ENCODE data around the gene PFN3. TPM values are rescaled to one million over a fixed set of nuclear protein-coding genes. Genes with fewer than 3 reads are reported as not detected.

Gene PFN3
- total and polyA plus RNA-seq, 7 donors: not detected

- intact Hi-C loops (cut with DNase I): no loop called here
- peaks cover 0 to 38% (median 7%) of the 10 kb centered on the region in 3 donors for H3K27me3 ChIP-seq (ENCODE audit: insufficient read depth in 3 of 3, low read length in 2 of 3)
Measured at GRCh38 chr5:177447066-177447610, 46.7 kb upstream of the PFN3 start.

GRCh38 chr5:177446200-177447065, 46.0 kb upstream of the PFN3 start, which contains the start of gene PRR7:
Gene PRR7, plus strand, starts transcription at chr5:177446814. Its CDS starts 8,254 bp downstream, at chr5:177455068.
- no peaks in the 10 kb centered on the region for H3K9me3 ChIP-seq
- DNase-seq (peak; percentile 63 to 82), ATAC-seq (peak; percentile 60 to 84 (median 67))
- no peak for TF ChIP-seq CTCF (IDR thresholded peaks at IDR 0.05)
- peaks cover 13% of the 10 kb centered on the region for H3K4me1 ChIP-seq
- intact Hi-C loops (cut with DNase I): no loop called here
- no peak within 1 kb of the TSS for H3K27ac ChIP-seq
- H3K4me3 ChIP-seq: peak within 1 kb of the TSS; percentile 74
- WGBS, 3 donors: 0 to 1% (median 1%) methylated on average over 44 to 89 of the region's 89 CpGs
- H3K36me3 ChIP-seq (ENCODE audit: insufficient read depth in 1 of 2, low read depth in 1 of 2): peaks cover 0 to 12% of the 10 kb centered on the region in 2 donors
- H3K27me3 ChIP-seq (ENCODE audit: insufficient read depth in 3 of 3, low read length in 2 of 3): peaks cover 0 to 34% (median 7%) of the 10 kb centered on the region in 3 donors

More at GRCh38 chr5:177447066-177447610, 46.7 kb upstream of the PFN3 start:
- Histone ChIP-seq H3K9me3 (no peaks in the 10 kb centered on the region), H3K4me3 (peak overlapping the region; percentile 74), H3K4me1 (peaks cover 13% of the 10 kb centered on the region), H3K36me3 (ENCODE audit: insufficient read depth in 1 of 2, low read depth in 1 of 2) (peaks cover 0 to 5% of the 10 kb centered on the region in 2 donors), H3K27ac (no peak overlapping the region)
- no peak for TF ChIP-seq CTCF (IDR thresholded peaks at IDR 0.05)
- WGBS, 3 donors: 0 to 1% (median 0%) methylated on average over 3 to 47 of the region's 52 CpGs
- DNase-seq (peak in 1 of 2 donors; percentile 58), ATAC-seq (peak; percentile 1 to 8 (median 4))

GRCh38 chr5:177445917-177446199, 45.4 kb upstream of the PFN3 start:
- peaks cover 0 to 32% (median 7%) of the 10 kb centered on the region in 3 donors for H3K27me3 ChIP-seq (ENCODE audit: insufficient read depth in 3 of 3, low read length in 2 of 3)
- WGBS, 3 donors: 4 to 5% (median 5%) methylated on average over 8 of the region's 8 CpGs
- no peak for TF ChIP-seq CTCF (IDR thresholded peaks at IDR 0.05)
- ATAC-seq: no peak
- peak overlapping the region; percentile 74 for H3K4me3 ChIP-seq
- H3K27ac ChIP-seq: no peak overlapping the region
- intact Hi-C loops (cut with DNase I): no loop called here
- no peak for DNase-seq
- H3K4me1 ChIP-seq: peaks cover 13% of the 10 kb centered on the region
- H3K36me3 ChIP-seq (ENCODE audit: insufficient read depth in 1 of 2, low read depth in 1 of 2): peaks cover 0 to 16% of the 10 kb centered on the region in 2 donors
- H3K9me3 ChIP-seq: no peaks in the 10 kb centered on the region

- Histone ChIP-seq H3K36me3 (ENCODE audit: insufficient read depth in 1 of 2, low read depth in 1 of 2) (peaks cover 0 to 21% of the 10 kb centered on the region in 2 donors), H3K27me3 (ENCODE audit: insufficient read depth in 3 of 3, low read length in 2 of 3) (peaks cover 0 to 26% (median 7%) of the 10 kb centered on the region in 3 donors), H3K27ac (no peak overlapping the region), H3K4me1 (peaks cover 13% of the 10 kb centered on the region), H3K9me3 (no peaks in the 10 kb centered on the region), H3K4me3 (no peak overlapping the region)
- DNase-seq: no peak
- 45 to 56% (median 47%) methylated on average over 10 of the region's 10 CpGs for WGBS, 3 donors
- no peak for ATAC-seq
- intact Hi-C loops (cut with DNase I): no loop called here
- no peak for TF ChIP-seq CTCF (IDR thresholded peaks at IDR 0.05)
Measured at GRCh38 chr5:177445052-177445916, 44.8 kb upstream of the PFN3 start.
